HG03139 (cell line): Measurements from ENCODE around the gene CHI3L1.

Source experiments
- ATAC-seq: cut with Tn5 transposase; IDR thresholded peaks from one replicate; pipeline ENCODE4 v1.9.1; 2021; ENCODE audit not compliant: unreplicated experiment

Gene CHI3L1

DNA sequence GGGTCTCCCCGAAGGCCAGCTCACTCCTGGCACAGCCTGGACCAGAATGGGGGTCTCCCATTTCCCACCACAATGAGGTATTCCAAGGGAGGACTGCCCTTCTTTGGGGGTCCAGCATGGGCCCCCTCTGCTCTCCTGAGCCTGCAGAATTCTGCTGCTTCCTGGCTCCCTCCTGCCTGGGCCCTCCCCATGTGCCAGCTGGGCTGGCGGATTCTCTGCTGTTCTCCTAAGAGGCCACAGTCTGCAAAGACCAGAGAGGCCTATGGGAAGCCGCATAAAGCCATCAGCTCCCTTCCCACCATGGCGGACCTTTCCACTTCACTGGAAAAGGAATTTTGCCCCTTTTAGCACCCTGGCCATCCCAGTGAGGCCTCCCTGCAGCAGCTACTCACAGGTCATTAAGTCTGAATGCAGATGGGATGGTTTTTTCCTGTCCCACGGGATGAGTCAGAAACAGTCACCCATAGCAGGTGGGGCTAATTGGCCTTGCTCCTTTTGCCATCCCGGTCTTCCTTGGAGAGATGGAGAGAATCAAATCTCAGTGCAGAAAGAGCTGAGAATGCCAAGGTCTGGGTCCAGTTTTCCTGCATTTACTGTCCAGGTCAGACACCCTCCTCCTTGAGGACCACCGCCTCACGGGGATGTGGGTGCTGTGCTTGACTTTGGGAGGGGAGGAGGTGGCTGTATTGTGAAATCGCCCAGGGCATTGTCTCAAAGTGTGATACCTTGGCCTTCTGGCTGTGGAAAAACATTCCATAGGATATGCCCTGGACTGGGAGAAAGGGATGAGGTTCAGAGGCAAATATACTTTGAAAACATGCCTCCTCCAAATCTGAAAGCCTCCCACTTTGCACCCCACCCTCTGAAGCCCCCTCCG is 34.1 kb downstream of the CHI3L1 start:
- no peak for ATAC-seq

DNA sequence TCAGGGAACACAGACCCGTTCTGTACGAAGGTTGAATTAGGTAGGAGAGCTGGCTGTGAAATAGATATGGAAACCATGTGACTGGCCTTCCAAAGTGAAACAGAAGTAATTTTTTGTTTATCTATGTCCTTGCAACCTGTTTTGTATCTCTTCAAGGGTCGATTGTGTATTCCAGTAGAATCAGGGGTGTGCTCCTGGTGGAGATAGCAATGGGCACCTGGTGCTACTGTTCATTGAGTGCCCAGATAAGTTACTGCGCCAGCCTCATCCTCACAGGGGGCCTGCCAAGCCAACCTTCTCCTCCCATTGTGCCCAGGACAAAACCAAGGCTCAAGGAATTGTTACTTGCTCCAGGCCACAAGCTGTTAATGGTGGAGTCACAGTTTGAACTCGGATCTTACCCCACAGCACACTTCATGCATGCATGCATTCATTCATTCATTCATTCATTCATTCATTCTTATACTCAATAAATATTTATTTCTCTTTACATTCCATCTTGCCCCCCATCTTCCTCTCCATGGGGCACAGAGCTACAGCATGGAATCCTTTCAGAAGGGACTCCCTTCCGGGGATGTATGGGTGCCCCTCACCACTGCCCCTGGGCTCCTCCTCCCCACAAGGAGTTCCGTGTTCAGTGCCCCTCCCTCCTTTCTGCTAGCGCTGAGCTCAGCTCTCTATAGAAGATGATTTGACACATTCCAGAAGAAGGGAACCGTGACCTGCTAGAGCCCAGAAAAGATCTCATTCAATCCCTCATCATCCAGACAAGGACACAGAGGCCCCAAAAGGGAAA is 34.9 kb downstream of the CHI3L1 start:
- ATAC-seq, result no peak

DNA sequence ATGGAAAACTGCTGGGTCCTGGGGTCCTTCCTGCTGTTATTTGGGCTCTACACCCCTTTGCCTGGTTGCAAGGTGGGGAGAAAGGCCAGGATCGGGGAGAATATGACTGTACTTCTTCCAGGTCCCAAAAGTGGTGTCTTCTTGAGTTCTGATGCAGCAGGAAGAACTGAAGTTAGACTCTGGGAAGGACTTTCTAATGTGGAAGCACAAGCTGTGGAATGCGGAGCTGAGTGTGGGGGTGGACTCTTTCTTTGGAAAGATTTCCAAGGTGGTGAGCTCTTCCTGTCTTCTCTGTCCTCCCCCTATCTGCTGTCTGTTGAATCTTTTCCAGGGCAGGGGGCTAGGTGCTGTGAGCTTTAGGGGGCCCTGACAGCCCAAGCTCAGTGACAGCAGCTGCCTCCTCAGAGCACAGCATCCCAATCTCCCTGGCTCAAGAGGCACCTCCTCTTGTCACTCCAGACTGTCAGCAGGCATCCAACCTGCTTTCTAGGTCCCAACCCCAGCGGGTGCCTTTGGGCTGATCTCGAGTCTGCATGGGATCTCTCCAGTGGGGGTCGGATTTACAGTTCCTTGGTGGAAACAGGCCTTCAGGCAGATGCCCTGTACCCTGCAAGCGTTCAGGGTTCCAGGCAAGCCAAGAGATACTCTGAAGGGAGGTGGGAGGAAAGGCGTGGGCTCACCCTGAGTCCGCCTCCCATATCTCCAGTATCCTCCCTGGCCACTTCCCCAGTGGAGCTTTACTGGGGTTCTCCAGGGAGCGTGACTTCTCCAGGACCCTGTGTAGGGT is 35.8 kb downstream of the CHI3L1 start:
- no peak for ATAC-seq

DNA sequence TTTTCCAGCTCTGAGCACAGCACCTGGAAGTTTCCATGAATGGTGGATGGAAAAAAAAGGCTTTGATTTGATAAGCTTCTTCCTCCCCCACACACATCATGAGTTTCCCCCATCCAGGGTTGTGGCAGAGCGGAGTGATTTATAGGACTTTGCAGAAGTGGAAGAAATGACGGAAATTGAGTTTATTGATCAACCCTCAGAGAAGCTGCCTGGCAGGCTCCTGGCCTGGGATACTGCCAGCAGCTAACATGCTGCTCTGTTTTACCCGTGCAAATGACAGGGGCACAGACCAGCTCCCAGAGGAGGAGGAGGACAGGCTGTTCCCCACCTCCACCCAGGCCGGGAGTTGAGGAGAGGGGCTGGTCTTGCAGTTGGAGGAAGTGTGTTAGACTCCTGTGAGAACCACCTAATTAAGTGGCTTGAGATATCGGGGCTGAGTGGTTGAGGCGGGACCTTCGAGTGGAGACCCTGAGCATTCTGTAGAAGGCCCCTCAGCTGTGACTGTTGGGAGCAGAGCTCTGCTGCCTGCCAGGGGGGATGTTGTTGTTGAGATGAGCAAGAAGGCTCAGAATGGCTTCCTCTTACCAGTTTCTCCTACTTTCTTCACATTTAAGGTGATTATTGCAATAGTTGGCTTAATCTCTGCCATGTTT is 37.2 kb downstream of the CHI3L1 start:
- ATAC-seq, result no peak

DNA sequence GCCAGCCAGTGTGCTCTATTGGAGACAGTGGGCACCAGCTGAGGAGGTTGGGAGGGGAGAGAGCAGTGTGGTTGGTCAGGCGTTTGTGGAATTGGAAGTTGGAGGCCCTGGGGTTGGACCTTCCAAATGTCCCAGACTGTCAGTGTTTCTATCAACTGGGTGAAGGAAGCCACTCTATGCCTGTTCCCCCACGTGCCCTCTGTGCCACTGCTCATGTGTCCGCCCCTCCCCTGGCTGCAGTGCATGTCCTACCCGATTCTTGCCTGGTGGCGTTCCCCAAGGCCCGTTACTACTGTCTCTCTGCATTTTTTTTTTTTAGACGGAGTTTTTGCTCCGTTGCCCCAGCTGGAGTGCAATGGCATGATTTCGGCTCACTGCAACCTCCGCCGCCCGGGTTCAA is 37.9 kb downstream of the CHI3L1 start:
- no peak for ATAC-seq

DNA sequence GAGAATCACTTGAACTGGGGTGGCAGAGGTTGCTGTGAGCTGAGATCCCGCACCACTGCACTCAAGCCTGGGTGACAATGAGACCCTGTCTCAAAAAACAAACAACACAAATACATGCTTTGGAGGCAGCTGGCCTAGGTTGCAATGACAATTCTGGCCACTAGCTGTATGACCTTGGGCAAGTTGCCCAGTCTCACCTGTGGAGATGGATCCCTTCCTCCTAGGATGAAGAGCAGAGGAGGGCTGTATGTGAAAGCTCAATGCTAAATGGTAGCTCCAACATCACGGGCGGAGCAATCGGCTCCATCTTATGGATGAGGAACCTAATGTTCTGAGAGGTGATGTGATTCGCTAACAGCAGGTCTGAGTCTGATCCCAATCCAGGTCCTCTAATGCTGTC is 38.4 kb downstream of the CHI3L1 start:
- no peak for ATAC-seq

DNA sequence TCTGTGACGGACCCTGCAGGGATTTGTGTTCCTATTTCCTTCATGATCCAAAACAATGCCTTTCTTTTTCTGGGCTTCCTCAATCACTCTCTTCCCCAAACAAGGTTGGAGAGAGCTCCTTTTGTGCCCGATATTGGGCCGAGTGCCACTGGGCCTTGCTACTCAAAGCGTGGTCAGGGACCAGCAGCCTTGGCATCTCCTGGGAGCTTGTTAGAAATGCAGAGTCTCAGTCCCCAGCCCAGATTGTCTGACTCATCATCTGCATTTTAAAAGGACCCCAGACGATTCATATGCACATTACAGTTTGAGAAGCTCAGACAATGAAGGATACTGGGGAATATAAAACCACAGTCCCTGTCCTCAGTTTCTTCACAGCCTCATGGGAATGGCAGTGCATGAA is 39.1 kb downstream of the CHI3L1 start:
- ATAC-seq, result no peak

DNA sequence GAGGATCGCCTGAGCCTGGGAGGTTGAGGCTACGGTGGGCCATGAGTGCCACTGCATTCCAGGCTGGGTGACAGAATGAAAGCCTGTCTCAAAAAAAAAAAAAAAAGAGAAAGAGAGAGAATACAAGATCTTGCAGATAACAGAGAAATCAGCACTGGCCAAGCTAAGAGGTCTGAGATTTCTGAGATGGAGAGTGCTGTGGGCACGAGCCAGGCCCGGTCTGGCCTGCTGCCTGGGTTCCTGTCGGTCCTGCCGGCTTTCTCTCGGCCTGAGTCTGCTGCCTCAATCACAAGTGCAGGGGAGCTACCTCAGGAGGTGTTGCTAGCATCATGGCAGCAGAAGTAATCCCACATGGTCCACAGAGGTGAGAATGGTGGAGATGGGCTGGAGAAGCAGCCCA is 40.0 kb downstream of the CHI3L1 start:
- no peak for ATAC-seq

DNA sequence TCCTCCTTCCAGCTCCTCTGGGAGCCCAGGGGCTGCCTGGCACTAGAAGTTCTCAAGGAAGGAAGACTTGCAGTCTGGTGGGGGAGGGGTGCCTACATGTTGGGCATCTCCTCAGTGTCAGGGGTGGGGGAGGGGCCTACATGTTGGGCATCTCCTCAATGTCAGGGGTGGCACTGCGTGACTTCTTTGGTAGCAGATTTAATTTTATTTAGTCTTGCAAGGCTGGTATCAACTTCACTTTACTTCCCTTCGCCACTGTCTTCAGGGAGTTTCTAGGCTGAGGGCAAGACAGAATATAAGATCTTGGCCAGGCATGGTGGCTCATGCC is 40.5 kb downstream of the CHI3L1 start:
- no peak for ATAC-seq

DNA sequence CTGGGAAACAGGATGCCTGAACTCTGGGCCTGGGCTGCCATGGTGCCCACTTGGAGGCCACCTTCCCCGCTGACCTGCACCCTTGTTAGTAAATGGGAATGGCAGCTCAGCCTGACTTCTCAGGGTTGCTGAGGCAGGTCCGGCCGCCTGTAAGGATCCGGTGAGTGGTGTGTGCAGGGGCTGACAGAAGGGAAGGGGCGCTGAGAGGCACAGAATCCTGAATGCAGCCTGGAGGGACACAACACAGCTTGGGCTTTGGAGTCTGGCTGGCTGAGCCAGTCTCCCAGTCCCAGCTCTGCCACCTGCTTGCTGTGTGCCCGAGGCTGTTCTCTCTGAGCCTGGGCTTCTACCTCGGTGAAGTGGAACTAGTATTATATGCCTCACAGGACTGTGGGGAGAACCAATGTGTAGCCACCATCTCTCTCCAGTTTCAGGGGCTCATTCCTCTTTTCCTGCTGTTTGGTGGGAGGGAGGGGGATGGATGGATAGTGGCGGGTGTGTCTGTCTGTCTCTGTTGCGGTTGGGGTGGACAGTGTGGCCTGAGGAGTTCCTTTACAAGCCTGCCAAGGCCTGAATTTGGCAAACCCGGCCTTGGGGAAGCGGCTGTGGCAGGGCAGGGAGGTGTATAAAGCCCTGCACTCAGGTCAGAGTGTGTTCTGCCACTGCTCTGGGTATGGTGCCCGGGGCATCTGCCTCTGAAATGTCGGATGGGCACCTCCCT is 41.0 kb downstream of the CHI3L1 start:
- no peak for ATAC-seq

DNA sequence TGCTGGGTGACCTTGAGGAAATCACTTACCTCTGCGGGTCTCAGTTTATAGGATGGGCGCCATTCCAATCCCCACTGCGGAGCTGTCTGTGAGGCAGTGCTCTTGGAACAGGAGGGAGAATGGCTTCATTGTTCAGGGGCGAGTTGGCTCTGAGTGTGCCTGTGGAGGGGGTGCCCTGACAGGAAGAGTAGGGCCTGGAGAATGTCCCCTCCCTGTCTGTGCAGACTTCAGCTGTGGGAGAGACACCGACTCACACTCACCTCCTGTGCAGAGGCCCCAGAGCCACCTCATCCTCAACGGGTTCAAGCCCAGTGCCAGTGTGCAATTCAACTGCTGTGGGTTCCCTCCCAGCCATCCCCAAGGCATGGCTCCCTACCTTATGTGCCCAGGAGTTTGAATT is 41.8 kb downstream of the CHI3L1 start:
- no peak for ATAC-seq

DNA sequence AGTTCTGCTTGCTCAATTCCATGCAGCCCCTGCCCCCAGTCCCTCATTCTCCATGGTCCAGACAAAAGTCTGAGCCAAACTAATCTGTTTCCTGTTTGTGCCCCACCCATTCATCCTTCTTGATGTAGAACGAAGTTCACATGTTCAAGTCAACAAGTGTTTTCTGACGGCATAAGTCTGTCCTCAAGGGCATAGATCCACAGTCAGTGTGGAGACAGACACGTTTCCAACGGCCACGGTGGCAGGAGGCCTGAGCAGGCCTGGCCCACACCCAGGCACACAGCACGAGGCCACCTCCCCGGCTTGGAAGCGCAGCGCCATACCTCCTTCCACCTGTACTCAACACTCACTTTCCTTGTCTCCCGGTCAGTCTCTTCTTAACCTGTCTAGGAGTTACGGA is 42.9 kb downstream of the CHI3L1 start:
- no peak for ATAC-seq

DNA sequence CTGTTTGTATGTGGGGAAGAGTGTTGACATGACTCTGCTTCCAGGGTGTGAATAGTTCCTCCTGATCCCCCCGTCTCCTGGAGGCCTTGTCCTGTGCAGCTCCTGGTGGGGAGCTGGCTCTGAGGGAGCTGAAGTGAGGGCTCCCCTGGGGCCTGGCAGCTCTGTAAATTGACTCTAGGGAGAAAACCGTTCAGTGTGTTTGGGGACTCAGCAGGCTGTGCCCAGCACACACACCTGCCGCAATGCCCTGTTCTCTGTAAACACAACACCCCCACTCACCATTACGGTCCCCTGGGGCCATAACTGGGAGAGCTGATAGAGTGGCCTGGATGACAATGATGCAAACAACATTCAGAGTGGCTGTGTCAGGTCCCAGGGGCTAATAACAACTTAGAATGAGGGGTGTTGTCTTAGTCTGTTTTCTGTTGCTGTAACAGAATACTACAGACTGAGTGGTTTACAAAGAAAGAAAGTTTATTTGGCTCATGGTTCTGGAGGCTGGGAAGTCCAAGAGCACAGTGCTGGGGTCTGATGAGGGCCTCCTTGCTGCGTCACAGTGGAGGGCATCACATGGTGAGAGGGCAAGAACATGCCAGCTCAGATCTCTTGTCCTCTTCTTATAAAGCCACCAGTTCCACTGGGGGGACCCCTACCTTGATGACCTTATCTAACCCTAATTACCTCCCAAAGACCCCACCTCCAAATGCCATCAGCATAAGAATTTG is 43.7 kb downstream of the CHI3L1 start:
- ATAC-seq, result no peak

DNA sequence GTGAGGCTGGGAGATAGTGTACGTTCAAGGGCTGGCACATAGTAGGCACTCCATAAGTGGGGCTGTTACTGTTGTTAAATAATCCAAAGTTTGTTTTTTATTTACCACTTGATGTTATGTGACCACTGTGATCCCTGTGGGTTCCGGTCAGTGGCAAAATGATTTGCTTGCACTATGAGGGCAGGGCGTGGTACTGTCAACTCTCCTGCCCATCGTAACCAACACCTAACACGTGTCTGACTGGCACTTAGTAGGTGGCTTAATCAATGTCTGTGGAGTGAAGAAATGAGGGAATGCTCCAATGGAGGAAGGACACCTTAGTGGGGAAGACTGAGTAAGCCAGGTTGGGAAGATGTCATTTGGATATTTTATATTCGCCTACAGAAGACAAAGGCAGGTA is 44.4 kb downstream of the CHI3L1 start:
- no peak for ATAC-seq

DNA sequence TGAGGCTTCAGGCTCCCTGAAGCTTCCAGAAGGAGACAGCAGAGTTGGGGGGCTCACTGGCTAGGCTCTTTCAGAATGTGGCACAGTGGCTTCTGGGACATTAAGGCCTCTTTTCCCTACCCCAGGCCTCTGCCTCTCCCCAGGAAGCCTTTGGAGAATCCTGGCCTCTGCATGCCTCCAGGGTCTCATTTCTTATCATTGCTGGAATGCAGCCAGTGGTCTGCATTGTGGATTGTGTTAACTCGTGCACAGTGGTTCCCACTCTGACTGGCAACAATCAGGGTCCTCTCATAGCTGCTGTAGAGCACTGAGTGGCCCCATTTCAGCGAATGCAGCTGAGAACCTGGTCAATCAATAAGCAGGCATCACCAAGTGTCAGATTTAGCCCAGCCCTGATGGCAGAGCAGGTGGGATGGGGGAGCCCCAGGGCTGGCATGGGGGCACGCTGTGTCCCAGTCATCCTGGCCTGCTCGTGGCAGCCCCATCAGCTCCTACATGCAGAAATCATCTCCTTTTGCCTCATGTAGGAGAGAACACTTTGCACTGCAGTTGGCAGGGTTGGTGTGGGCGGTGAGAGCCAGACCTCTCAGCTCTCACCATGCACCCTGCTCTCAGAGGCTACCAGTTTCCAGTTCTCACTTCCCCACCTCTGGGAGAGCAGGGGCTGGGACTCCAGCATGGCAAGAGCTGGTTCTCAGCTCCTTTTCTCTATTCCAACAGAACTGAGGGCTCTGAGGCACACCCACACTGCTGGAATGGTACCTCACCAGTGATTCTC is 45.6 kb downstream of the CHI3L1 start:
- no peak for ATAC-seq

DNA sequence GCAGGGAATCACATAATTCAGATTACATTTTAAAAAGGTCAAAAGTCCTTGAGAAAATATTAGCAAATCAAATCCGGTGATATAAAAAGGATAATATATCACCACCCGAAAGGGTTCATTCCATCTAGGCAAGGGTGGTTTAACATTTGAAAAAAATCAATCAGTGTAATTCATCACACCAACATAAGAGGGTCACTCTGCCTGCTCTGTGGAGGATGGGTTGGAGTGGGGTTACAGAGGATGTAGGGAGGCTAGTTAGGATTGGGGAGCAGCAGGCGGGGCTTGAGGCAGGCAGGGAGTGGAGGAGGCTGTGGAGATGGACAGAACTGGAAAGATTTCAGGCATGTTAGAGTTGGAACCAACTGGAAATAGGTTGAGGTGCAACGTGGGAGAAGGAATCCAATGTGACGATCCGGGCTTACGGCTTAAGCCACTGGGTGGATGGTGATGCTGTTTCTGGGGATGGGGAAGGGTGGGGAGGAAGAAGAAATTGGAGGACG is 46.5 kb downstream of the CHI3L1 start:
- ATAC-seq, result no peak

DNA sequence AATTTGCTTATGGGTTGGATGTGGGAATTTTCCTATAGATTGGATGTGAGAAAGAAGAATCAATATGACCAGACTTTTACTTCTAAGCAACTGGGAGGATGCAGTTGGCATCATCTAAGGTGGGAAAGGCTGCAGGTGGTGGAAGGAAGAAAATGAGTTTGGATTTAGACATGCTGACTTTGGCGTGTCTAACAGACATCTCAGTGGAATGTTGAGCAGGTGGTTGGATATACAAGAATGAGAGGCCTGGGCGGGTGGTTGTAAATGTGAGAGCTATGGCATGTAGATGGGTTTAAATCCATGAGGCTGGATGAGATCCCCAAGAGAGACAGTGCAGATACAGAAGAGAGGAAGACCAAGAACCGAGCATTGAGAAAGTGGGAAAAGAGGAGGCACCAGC is 48.4 kb downstream of the CHI3L1 start:
- no peak for ATAC-seq

DNA sequence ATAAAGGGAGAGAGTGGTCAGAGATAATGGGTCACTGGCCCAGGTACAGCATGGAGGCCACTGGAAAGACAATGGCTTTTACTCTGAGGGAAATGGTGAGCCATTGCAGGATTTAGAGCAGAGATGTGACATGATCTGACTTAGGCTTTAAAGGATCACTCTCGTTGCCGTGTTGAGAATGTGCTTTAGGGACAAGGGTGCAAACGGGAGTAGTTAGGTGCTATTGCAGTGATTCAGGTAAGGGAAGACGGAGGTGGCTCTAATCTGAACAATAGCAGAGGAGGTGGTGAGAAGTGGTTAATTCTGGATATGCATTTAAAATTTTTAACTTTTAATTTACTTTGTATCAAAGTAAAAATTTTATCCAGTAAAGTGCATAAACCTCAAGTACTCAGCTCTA is 49.2 kb downstream of the CHI3L1 start:
- no peak for ATAC-seq
